Neural progenitor cell (in vitro differentiated cells): ENCODE measurements around the gene CD44. TPM values are rescaled to one million over a fixed set of nuclear protein-coding genes. Genes with fewer than 3 reads are reported as not detected.
A peak's percentile ranks its signal among the peaks of the same experiment; 100 is the strongest.

ENCODE experiments used
- DNase-seq: peaks from one replicate; pipeline ENCODE4 v3.0.0-alpha.2; 2016; ENCODE audit warnings: low spot score
- H2AFZ ChIP-seq: fragments of 200-600 bp; sonication (generic); replicated peaks from 2 replicates; pipeline ENCODE4 v1.6.1; 2016; ENCODE audit warnings: antibody characterized with exemption
- H3F3A ChIP-seq: fragments of 200-600 bp; sonication (generic); 2 replicates; pipeline ENCODE4 v1.6.1; 2016; ENCODE audit warnings: antibody characterized with exemption, low read depth
- H3K27ac ChIP-seq: fragments of 200-600 bp; sonication (generic); 2 replicates; pipeline ENCODE4 v1.5.1; 2016; ENCODE audit warnings: mild to moderate bottlenecking
- H3K27me3 ChIP-seq: fragments of 200-600 bp; sonication (generic); 2 replicates; pipeline ENCODE4 v1.6.1; 2016; ENCODE audit warnings: mild to moderate bottlenecking, moderate library complexity
- H3K36me3 ChIP-seq: fragments of 200-600 bp; sonication (generic); 2 replicates; pipeline ENCODE4 v1.5.1; 2016
- H3K4me1 ChIP-seq: fragments of 200-600 bp; sonication (generic); 2 replicates; pipeline ENCODE4 v1.6.1; 2016; ENCODE audit warnings: mixed run types
- H3K4me2 ChIP-seq: fragments of 200-600 bp; sonication (generic); 2 replicates; pipeline ENCODE4 v1.6.1; 2016
- H3K4me3 ChIP-seq: fragments of 200-600 bp; sonication (generic); 2 replicates; pipeline ENCODE4 v1.5.1; 2016
- H3K79me2 ChIP-seq: fragments of 200-600 bp; sonication (generic); 2 replicates; pipeline ENCODE4 v1.6.1; 2016; ENCODE audit warnings: low read depth
- H3K9ac ChIP-seq: fragments of 200-600 bp; sonication (generic); 2 replicates; pipeline ENCODE4 v1.6.1; 2016
- H3K9me3 ChIP-seq: fragments of 200-600 bp; sonication (generic); 2 replicates; pipeline ENCODE4 v1.5.1; 2016; ENCODE audit warnings: low read depth
- H4K20me1 ChIP-seq: fragments of 200-600 bp; sonication (generic); 2 replicates; pipeline ENCODE4 v1.6.1; 2016; ENCODE audit warnings: low read depth
- H3K27ac Mint-ChIP-seq: 3 replicates; pipeline ENCODE4 v1.8.0; 2021; ENCODE audit warnings: mixed read lengths
- H3K27me3 Mint-ChIP-seq: 2 replicates; pipeline ENCODE4 v1.8.0; 2022; ENCODE audit warnings: low read depth, mild to moderate bottlenecking, inconsistent platforms, moderate library complexity, mixed read lengths; ENCODE audit not compliant: insufficient read depth
- H3K36me3 Mint-ChIP-seq: 3 replicates; pipeline ENCODE4 v1.8.0; 2021; ENCODE audit warnings: mixed read lengths
- H3K4me1 Mint-ChIP-seq: 3 replicates; pipeline ENCODE4 v1.8.0; 2021; ENCODE audit warnings: mixed read lengths
- H3K4me3 Mint-ChIP-seq: 3 replicates; pipeline ENCODE4 v1.8.0; 2021; ENCODE audit warnings: mild to moderate bottlenecking, moderate library complexity, mixed read lengths
- H3K9me3 Mint-ChIP-seq: 3 replicates; pipeline ENCODE4 v1.8.0; 2020; ENCODE audit warnings: mixed read lengths
- CTCF ChIP-seq: fragments of 200-600 bp; sonication (generic); IDR thresholded peaks from 2 replicates; pipeline ENCODE4 v1.5.1; 2017; ENCODE audit warnings: antibody characterized with exemption, mild to moderate bottlenecking
- EZH2 ChIP-seq: fragments of 200-600 bp; sonication (generic); IDR thresholded peaks from 2 replicates; pipeline ENCODE4 v1.6.1; 2017; ENCODE audit warnings: antibody characterized with exemption, mild to moderate bottlenecking, moderate library complexity
- EZH2phosphoT487 ChIP-seq: fragments of 200-600 bp; sonication (generic); IDR thresholded peaks from 2 replicates; pipeline ENCODE4 v1.6.1; 2017; ENCODE audit warnings: antibody characterized with exemption
- total RNA-seq: library from RNA; depleted of rRNA; stranded (reverse); fragments of >200 nt; gene quantifications from 2 replicates; pipeline ENCODE4 v1.2.3, GENCODE V29; 2015; ENCODE audit warnings: low replicate concordance

CD44 gene
- total RNA-seq, 1 donor from 2014 or later, result 1.4 TPM

- no peak overlapping the region for H3K27ac Mint-ChIP-seq
- Histone ChIP-seq H3K4me3 (no peak overlapping the region), H3K79me2 (no peaks in the 10 kb centered on the region), H4K20me1 (no peaks in the 10 kb centered on the region), H3K27ac (no peak overlapping the region), H2AFZ (no peak overlapping the region), H3K4me2 (no peak overlapping the region), H3K9ac (no peak overlapping the region), H3K9me3 (no peaks in the 10 kb centered on the region), H3K4me1 (peaks cover 3% of the 10 kb centered on the region), H3K27me3 (no peaks in the 10 kb centered on the region), H3K36me3 (no peaks in the 10 kb centered on the region), H3F3A (no peaks in the 10 kb centered on the region)
- H3K4me1 Mint-ChIP-seq, result peaks cover 10% of the 10 kb centered on the region
- H3K4me3 Mint-ChIP-seq, result no peak overlapping the region
- DNase-seq, result no peak
- no peaks in the 10 kb centered on the region for H3K36me3 Mint-ChIP-seq
- TF ChIP-seq EZH2phosphoT487 (no peak), CTCF (no peak), EZH2 (no peak)
- peaks cover 5% of the 10 kb centered on the region for H3K9me3 Mint-ChIP-seq
- peaks cover 5% of the 10 kb centered on the region for H3K27me3 Mint-ChIP-seq
Measured at GRCh38 chr11:35235936-35236666, 97.1 kb downstream of the CD44 start.

- Histone ChIP-seq H3K79me2 (no peaks in the 10 kb centered on the region), H3K4me2 (no peak overlapping the region), H3F3A (no peaks in the 10 kb centered on the region), H3K27me3 (no peaks in the 10 kb centered on the region), H3K9me3 (no peaks in the 10 kb centered on the region), H3K36me3 (no peaks in the 10 kb centered on the region), H4K20me1 (no peaks in the 10 kb centered on the region), H3K4me1 (peaks cover 3% of the 10 kb centered on the region), H2AFZ (no peak overlapping the region), H3K27ac (no peak overlapping the region), H3K4me3 (no peak overlapping the region), H3K9ac (no peak overlapping the region)
- Mint-ChIP-seq H3K36me3 (no peaks in the 10 kb centered on the region), H3K9me3 (peaks cover 5% of the 10 kb centered on the region), H3K4me3 (no peak overlapping the region), H3K27ac (no peak overlapping the region), H3K27me3 (peaks cover 5% of the 10 kb centered on the region), H3K4me1 (peaks cover 10% of the 10 kb centered on the region)
- TF ChIP-seq CTCF (no peak), EZH2 (no peak)
- no peak for DNase-seq
Measured at GRCh38 chr11:35236667-35237003, 97.7 kb downstream of the CD44 start.

GRCh38 chr11:35237351-35237750 is 98.4 kb downstream of the CD44 start:
- peaks cover 5% of the 10 kb centered on the region for H3K9me3 Mint-ChIP-seq
- Histone ChIP-seq H3K79me2 (no peaks in the 10 kb centered on the region), H3F3A (no peaks in the 10 kb centered on the region), H3K36me3 (no peaks in the 10 kb centered on the region), H3K9ac (no peak overlapping the region), H3K27ac (no peak overlapping the region), H3K27me3 (no peaks in the 10 kb centered on the region), H4K20me1 (no peaks in the 10 kb centered on the region), H3K4me1 (peaks cover 3% of the 10 kb centered on the region), H3K4me3 (no peak overlapping the region), H2AFZ (peak overlapping the region; percentile 94), H3K4me2 (no peak overlapping the region), H3K9me3 (no peaks in the 10 kb centered on the region)
- no peak overlapping the region for H3K4me3 Mint-ChIP-seq
- H3K36me3 Mint-ChIP-seq, result no peaks in the 10 kb centered on the region
- DNase-seq, result no peak
- peaks cover 5% of the 10 kb centered on the region for H3K27me3 Mint-ChIP-seq
- peaks cover 10% of the 10 kb centered on the region for H3K4me1 Mint-ChIP-seq
- no peak for TF ChIP-seq EZH2phosphoT487
- no peak for TF ChIP-seq CTCF
- TF ChIP-seq EZH2, result no peak
- no peak overlapping the region for H3K27ac Mint-ChIP-seq
